Upper lobe of right lung (tissue), 1 donor: ENCODE measurements around the gene NKX6-2. TPM values are rescaled to one million over a fixed set of nuclear protein-coding genes. Genes with fewer than 3 reads are reported as not detected.

Experiments
- ATAC-seq: fragments of 200-7000 bp; cut with Tn5 transposase; one replicate; pipeline ENCODE4 v1.9.1; 2020; ENCODE audit warnings: mild to moderate bottlenecking, moderate library complexity
- DNase-seq: peaks from one replicate; pipeline ENCODE4 v3.0.0-alpha.2; 2020
- H3K27ac ChIP-seq: fragments of 200-600 bp; one replicate; pipeline ENCODE4 v1.8.0; 2022
- H3K27me3 ChIP-seq: fragments of 200-600 bp; one replicate; pipeline ENCODE4 v1.8.0; 2022; ENCODE audit warnings: mild to moderate bottlenecking
- H3K36me3 ChIP-seq: fragments of 200-600 bp; one replicate; pipeline ENCODE4 v1.8.0; 2022
- H3K4me1 ChIP-seq: fragments of 200-600 bp; one replicate; pipeline ENCODE4 v1.8.0; 2022
- H3K4me3 ChIP-seq: fragments of 200-600 bp; one replicate; pipeline ENCODE4 v1.8.0; 2022; ENCODE audit warnings: mild to moderate bottlenecking
- H3K9me3 ChIP-seq: fragments of 200-600 bp; one replicate; pipeline ENCODE4 v1.8.0; 2022
- CTCF ChIP-seq: fragments of 200-600 bp; IDR thresholded peaks from one replicate; pipeline ENCODE4 v1.8.0; 2022; ENCODE audit warnings: antibody characterized with exemption
- intact Hi-C: fragments of 100-400 bp; cut with DNase I; formaldehyde crosslinking; loops from one replicate; pipeline ENCODE4 v1.11.0; 2022
- total RNA-seq: library from RNA; stranded (reverse); fragmentation: NEBNext Ultra II Directional; extraction: Animal tissue kit (Norgen Biotek cat#: 25700); gene quantifications from one replicate; pipeline ENCODE4 v1.2.1, GENCODE V29; 2021
- donor health status: DM: no; HTN: yes; CAD: no; lungs with severe emphysema.

NKX6-2 gene
- total RNA-seq, 1 donor from 2014 or later: not detected

GRCh38 chr10:132813560-132814468, 27.9 kb upstream of the NKX6-2 start:
- Histone ChIP-seq H3K9me3 (no peaks in the 10 kb centered on the region), H3K36me3 (no peaks in the 10 kb centered on the region), H3K27me3 (peaks cover 16% of the 10 kb centered on the region), H3K4me1 (no peaks in the 10 kb centered on the region), H3K27ac (no peak overlapping the region), H3K4me3 (no peak overlapping the region)
- DNase-seq (no peak), ATAC-seq (no peak)
- no peak for TF ChIP-seq CTCF
- intact Hi-C loops: no loop called here

GRCh38 chr10:132813001-132813401, 27.1 kb upstream of the NKX6-2 start:
- no peak overlapping the region for H3K4me3 ChIP-seq
- intact Hi-C loops: no loop called here
- no peaks in the 10 kb centered on the region for H3K9me3 ChIP-seq
- TF ChIP-seq CTCF: no peak
- H3K27ac ChIP-seq: no peak overlapping the region
- peaks cover 16% of the 10 kb centered on the region for H3K27me3 ChIP-seq
- ATAC-seq (no peak), DNase-seq (no peak)
- no peaks in the 10 kb centered on the region for H3K4me1 ChIP-seq
- H3K36me3 ChIP-seq: no peaks in the 10 kb centered on the region

GRCh38 chr10:132812520-132812919, 26.6 kb upstream of the NKX6-2 start:
- TF ChIP-seq CTCF: no peak
- no peaks in the 10 kb centered on the region for H3K4me1 ChIP-seq
- intact Hi-C loops: no loop called here
- no peak overlapping the region for H3K4me3 ChIP-seq
- no peaks in the 10 kb centered on the region for H3K36me3 ChIP-seq
- no peak for ATAC-seq
- DNase-seq: no peak
- H3K27me3 ChIP-seq: peaks cover 11% of the 10 kb centered on the region
- no peaks in the 10 kb centered on the region for H3K9me3 ChIP-seq
- H3K27ac ChIP-seq: no peak overlapping the region

GRCh38 chr10:132811891-132812481, 26.0 kb upstream of the NKX6-2 start:
- DNase-seq (no peak), ATAC-seq (no peak)
- H3K4me3 ChIP-seq: no peak overlapping the region
- H3K9me3 ChIP-seq: no peaks in the 10 kb centered on the region
- no peaks in the 10 kb centered on the region for H3K4me1 ChIP-seq
- no peaks in the 10 kb centered on the region for H3K36me3 ChIP-seq
- intact Hi-C loops: no loop called here
- TF ChIP-seq CTCF: no peak
- H3K27ac ChIP-seq: no peak overlapping the region
- peaks cover 9% of the 10 kb centered on the region for H3K27me3 ChIP-seq

- ATAC-seq (no peak), DNase-seq (no peak)
- intact Hi-C loops: no loop called here
- Histone ChIP-seq H3K27me3 (peaks cover 9% of the 10 kb centered on the region), H3K4me3 (no peak overlapping the region), H3K27ac (no peak overlapping the region), H3K4me1 (no peaks in the 10 kb centered on the region), H3K9me3 (no peaks in the 10 kb centered on the region), H3K36me3 (no peaks in the 10 kb centered on the region)
- TF ChIP-seq CTCF: no peak
Measured at GRCh38 chr10:132810807-132811700, 25.1 kb upstream of the NKX6-2 start.
